HEK293T (cell line): ENCODE data around the gene HIGD1B.

ENCODE experiments used
- CTBP1 ChIP-seq: fragments of 450-650 bp; IDR thresholded peaks from 2 replicates; pipeline ENCODE4 v1.6.1; 2016; ENCODE audit warnings: borderline replicate concordance
- FOXM1 ChIP-seq: fragments of 450-650 bp; IDR thresholded peaks from 2 replicates; pipeline ENCODE4 v1.6.1; 2017; ENCODE audit warnings: mild to moderate bottlenecking, borderline replicate concordance
- HDGF ChIP-seq: fragments of 450-650 bp; IDR thresholded peaks from 2 replicates; pipeline ENCODE4 v1.6.1; 2017; ENCODE audit warnings: antibody characterized with exemption, borderline replicate concordance
- PKNOX1 ChIP-seq: fragments of 450-650 bp; IDR thresholded peaks from 2 replicates; pipeline ENCODE4 v1.6.1; 2016
- SP1 ChIP-seq: fragments of 450-650 bp; IDR thresholded peaks from 2 replicates; pipeline ENCODE4 v1.6.1; 2017

GRCh38 chr17:44854192-44854591 lies 6.5 kb downstream of the HIGD1B start:
- TF ChIP-seq PKNOX1 (no peak), FOXM1 (no peak), CTBP1 (no peak), SP1 (no peak), HDGF (no peak)
